Keratinocyte (primary cell): ENCODE data around the gene CPNE4.

Experiments
- EZH2 ChIP-seq: IDR thresholded peaks from one replicate; pipeline ENCODE4 v1.6.1; 2012; ENCODE audit warnings: inconsistent platforms, mild to moderate bottlenecking, low read length, moderate library complexity
- TF ChIP-seq, protein P1 (sequence below), 3 experiments: IDR thresholded peaks in 1 of 3; conservative IDR thresholded peaks in 1 of 3; optimal IDR thresholded peaks in 1 of 3; 2 replicates in 2 of 3; 3 replicates in 1 of 3; pipeline versions ENCODE3 to v1.5.1; 2011; ENCODE audit warnings: low read length in 3 of 3, mild to moderate bottlenecking in 3 of 3, moderate library complexity in 2 of 3, control low read depth in 1 of 3, inconsistent platforms in 1 of 3; ENCODE audit not compliant: insufficient read depth in 2 of 3; ENCODE audit errors: extremely low read depth in 1 of 3

DNA sequence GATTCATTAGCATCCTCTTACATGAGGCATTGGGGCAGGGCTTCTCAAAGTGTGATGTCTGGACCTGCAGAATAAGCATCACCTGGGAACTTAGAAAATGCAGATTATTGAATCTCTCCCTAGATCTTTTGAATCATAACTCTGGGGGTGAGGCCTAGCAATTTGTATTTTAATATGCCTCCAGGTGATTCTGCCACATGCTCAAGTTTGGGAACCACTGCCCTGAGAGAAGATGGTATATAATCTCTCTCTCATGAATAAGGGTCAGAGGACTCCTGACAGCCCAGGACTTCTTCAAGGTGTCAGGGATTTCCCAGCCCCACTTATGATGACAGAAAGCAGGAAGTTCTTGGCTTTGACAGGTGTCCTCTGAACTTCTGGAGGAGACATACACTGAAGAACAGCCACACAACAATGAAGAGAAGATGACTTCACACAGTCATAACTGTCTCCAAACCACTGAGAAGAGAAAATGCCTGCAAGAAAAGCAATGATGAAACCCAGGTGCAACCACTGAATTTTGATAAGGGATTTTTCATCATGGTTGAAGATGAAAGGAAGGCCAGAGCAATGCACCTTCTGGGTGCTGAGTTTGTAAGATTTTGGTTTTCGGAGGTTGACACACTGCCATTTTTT is 320.1 kb downstream of the CPNE4 start:
- TF ChIP-seq, protein P1, sequence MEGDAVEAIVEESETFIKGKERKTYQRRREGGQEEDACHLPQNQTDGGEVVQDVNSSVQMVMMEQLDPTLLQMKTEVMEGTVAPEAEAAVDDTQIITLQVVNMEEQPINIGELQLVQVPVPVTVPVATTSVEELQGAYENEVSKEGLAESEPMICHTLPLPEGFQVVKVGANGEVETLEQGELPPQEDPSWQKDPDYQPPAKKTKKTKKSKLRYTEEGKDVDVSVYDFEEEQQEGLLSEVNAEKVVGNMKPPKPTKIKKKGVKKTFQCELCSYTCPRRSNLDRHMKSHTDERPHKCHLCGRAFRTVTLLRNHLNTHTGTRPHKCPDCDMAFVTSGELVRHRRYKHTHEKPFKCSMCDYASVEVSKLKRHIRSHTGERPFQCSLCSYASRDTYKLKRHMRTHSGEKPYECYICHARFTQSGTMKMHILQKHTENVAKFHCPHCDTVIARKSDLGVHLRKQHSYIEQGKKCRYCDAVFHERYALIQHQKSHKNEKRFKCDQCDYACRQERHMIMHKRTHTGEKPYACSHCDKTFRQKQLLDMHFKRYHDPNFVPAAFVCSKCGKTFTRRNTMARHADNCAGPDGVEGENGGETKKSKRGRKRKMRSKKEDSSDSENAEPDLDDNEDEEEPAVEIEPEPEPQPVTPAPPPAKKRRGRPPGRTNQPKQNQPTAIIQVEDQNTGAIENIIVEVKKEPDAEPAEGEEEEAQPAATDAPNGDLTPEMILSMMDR (optimal IDR thresholded peaks at IDR 0.05 in 1 of 3, IDR thresholded peaks at IDR 0.05 in 1 of 3, conservative IDR thresholded peaks at IDR 0.05 in 1 of 3; ENCODE audit: extremely low read depth in 1 of 3, insufficient read depth in 2 of 3, low read length in 3 of 3) = no peak
- TF ChIP-seq EZH2 = no peak
